Ishikawa (cell line): ENCODE results near the gene EGFR.

Source experiments
- CEBPB ChIP-seq: IDR thresholded peaks from 2 replicates; pipeline ENCODE4 v1.6.1; 2012
- CREB1 ChIP-seq: IDR thresholded peaks from 2 replicates; pipeline ENCODE4 v1.6.1; 2012; ENCODE audit warnings: low read depth
- EGR1 ChIP-seq: IDR thresholded peaks from 2 replicates; pipeline ENCODE4 v1.6.1; 2012
- EP300 ChIP-seq: IDR thresholded peaks from 2 replicates; pipeline ENCODE4 v1.6.1; 2012; ENCODE audit warnings: borderline replicate concordance
- FOXM1 ChIP-seq: IDR thresholded peaks from 2 replicates; pipeline ENCODE4 v1.6.1; 2012; ENCODE audit warnings: low read depth, borderline replicate concordance
- NFIC ChIP-seq: IDR thresholded peaks from 2 replicates; pipeline ENCODE4 v1.6.1; 2012
- RAD21 ChIP-seq: IDR thresholded peaks from 2 replicates; pipeline ENCODE4 v1.6.1; 2012; ENCODE audit warnings: low read depth
- TAF1 ChIP-seq: IDR thresholded peaks from 2 replicates; pipeline ENCODE4 v1.6.1; 2012; ENCODE audit warnings: low read depth, mild to moderate bottlenecking
- TCF12 ChIP-seq: IDR thresholded peaks from 2 replicates; pipeline ENCODE4 v1.6.1; 2012; ENCODE audit warnings: low read depth
- TEAD4 ChIP-seq: IDR thresholded peaks from 2 replicates; pipeline ENCODE4 v1.6.1; 2012
- YY1 ChIP-seq: IDR thresholded peaks from 2 replicates; pipeline ENCODE4 v1.6.1; 2012; ENCODE audit warnings: low read depth
- ZBTB7A ChIP-seq: IDR thresholded peaks from 2 replicates; pipeline ENCODE4 v1.6.1; 2012; ENCODE audit warnings: low read depth
- TF ChIP-seq, protein P1 (sequence below): IDR thresholded peaks from 2 replicates; pipeline ENCODE4 v1.6.1; 2012; ENCODE audit warnings: low read depth, mild to moderate bottlenecking
- TF ChIP-seq, protein P2 (sequence below): IDR thresholded peaks from 2 replicates; pipeline ENCODE4 v1.6.1; 2012
- TF ChIP-seq, protein P3 (sequence below): IDR thresholded peaks from 2 replicates; pipeline ENCODE4 v1.6.1; 2012

EGFR gene

DNA sequence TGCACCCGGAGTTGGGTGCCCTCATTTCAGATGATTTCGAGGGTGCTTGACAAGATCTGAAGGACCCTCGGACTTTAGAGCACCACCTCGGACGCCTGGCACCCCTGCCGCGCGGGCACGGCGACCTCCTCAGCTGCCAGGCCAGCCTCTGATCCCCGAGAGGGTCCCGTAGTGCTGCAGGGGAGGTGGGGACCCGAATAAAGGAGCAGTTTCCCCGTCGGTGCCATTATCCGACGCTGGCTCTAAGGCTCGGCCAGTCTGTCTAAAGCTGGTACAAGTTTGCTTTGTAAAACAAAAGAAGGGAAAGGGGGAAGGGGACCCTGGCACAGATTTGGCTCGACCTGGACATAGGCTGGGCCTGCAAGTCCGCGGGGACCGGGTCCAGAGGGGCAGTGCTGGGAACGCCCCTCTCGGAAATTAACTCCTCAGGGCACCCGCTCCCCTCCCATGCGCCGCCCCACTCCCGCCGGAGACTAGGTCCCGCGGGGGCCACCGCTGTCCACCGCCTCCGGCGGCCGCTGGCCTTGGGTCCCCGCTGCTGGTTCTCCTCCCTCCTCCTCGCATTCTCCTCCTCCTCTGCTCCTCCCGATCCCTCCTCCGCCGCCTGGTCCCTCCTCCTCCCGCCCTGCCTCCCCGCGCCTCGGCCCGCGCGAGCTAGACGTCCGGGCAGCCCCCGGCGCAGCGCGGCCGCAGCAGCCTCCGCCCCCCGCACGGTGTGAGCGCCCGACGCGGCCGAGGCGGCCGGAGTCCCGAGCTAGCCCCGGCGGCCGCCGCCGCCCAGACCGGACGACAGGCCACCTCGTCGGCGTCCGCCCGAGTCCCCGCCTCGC is at the start of gene EGFR:
TSS of gene EGFR (plus strand) at position 657 of the 830 bp plus-strand sequence. CDS start 261 bp downstream, outside the sequence.
- TF ChIP-seq ZBTB7A, result peak; percentile 37; the same call in 1 of the 2 replicates
- TF ChIP-seq, protein P1, sequence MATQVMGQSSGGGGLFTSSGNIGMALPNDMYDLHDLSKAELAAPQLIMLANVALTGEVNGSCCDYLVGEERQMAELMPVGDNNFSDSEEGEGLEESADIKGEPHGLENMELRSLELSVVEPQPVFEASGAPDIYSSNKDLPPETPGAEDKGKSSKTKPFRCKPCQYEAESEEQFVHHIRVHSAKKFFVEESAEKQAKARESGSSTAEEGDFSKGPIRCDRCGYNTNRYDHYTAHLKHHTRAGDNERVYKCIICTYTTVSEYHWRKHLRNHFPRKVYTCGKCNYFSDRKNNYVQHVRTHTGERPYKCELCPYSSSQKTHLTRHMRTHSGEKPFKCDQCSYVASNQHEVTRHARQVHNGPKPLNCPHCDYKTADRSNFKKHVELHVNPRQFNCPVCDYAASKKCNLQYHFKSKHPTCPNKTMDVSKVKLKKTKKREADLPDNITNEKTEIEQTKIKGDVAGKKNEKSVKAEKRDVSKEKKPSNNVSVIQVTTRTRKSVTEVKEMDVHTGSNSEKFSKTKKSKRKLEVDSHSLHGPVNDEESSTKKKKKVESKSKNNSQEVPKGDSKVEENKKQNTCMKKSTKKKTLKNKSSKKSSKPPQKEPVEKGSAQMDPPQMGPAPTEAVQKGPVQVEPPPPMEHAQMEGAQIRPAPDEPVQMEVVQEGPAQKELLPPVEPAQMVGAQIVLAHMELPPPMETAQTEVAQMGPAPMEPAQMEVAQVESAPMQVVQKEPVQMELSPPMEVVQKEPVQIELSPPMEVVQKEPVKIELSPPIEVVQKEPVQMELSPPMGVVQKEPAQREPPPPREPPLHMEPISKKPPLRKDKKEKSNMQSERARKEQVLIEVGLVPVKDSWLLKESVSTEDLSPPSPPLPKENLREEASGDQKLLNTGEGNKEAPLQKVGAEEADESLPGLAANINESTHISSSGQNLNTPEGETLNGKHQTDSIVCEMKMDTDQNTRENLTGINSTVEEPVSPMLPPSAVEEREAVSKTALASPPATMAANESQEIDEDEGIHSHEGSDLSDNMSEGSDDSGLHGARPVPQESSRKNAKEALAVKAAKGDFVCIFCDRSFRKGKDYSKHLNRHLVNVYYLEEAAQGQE, result no peak
- no peak for TF ChIP-seq FOXM1
- no peak for TF ChIP-seq YY1
- TF ChIP-seq CREB1, result no peak
- TF ChIP-seq TCF12, result no peak; the same call in 1 of the 2 replicates
- TF ChIP-seq, protein P2, sequence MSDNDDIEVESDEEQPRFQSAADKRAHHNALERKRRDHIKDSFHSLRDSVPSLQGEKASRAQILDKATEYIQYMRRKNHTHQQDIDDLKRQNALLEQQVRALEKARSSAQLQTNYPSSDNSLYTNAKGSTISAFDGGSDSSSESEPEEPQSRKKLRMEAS, result no peak
- no peak for TF ChIP-seq EGR1
- TF ChIP-seq TEAD4, result no peak
- no peak for TF ChIP-seq RAD21
- TF ChIP-seq NFIC, result no peak
- TF ChIP-seq, protein P3, sequence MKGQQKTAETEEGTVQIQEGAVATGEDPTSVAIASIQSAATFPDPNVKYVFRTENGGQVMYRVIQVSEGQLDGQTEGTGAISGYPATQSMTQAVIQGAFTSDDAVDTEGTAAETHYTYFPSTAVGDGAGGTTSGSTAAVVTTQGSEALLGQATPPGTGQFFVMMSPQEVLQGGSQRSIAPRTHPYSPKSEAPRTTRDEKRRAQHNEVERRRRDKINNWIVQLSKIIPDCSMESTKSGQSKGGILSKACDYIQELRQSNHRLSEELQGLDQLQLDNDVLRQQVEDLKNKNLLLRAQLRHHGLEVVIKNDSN, result no peak
- TF ChIP-seq CEBPB, result no peak
- 0 out of 2 replicates have a peak, but pooled peaks have one; percentile 0 for TF ChIP-seq EP300
- peak; percentile 13; the same call in 1 of the 2 replicates for TF ChIP-seq TAF1

DNA sequence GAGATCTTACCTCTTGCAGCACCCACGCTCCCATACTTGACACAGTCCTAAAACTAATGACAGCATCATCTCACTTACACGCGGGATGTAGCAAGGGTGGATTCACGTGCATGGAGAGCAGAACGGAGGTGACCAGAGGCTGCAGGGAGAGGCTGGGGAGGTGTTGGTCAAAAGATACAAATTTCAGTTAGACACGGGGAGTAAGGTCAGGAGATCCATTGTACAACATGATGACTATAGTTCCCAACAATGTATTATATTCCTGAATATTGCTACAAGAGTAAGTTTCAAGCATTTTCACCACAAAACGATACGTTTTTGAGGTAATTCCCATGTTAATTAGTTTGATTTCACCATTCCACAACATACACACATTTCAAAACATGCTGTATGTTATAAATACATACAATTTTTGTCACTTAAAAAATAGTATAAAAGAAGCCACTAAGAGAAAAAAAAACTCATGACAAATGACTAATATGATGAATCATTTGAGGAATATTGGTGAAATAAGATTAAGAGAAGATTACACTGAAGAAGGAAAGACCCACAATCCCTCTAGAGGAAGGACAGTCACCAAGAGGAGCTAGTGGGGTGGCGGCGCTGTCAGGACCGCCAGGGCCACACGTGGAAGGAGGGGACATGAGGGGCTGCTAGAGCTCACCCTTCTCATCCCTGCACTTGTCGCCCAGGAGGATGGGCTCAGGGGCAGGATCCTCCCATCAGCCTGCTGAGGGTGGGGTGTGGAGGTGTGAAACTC is 49.4 kb upstream of the EGFR start:
- TF ChIP-seq EGR1 (no peak), FOXM1 (no peak), CREB1 (no peak), EP300 (no peak), RAD21 (no peak), TAF1 (no peak), TEAD4 (no peak)
- TF ChIP-seq, protein P1, result no peak
- TF ChIP-seq, protein P3, result no peak

DNA sequence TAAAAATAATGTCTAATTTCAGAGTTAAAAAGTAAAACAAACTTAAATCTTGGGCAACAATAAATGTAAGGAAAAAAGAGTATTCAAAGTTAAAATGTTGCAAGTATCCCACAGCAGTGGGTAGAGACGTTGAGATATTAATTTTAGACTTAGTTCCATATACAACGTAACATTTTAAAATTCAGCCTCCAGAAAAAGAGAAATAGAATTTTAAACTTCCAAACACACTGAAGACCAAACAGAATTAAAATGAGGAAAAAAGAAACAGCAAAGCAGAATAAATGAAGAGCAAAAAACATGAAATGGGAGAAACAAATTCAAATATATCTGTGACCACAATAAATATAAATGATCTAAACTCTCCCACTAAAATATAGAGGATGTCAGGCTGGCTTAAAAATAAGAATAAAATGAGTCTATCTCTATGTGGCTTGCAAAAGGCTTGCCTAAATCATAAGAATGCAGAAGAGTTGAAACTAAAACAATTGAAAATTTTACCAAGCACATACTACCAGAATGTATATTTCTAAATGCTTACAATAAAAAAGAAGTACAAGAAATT is 46.0 kb upstream of the EGFR start:
- no peak for TF ChIP-seq CEBPB
- TF ChIP-seq, protein P1, result no peak
- TF ChIP-seq, protein P3, result no peak
- TF ChIP-seq YY1, result no peak
